K562 (cell line): ENCODE data around the gene PSMD11. TPM values are rescaled to one million over a fixed set of nuclear protein-coding genes. Genes with fewer than 3 reads are reported as not detected.

ENCODE experiments used
- BRCA1 ChIP-seq, 2 experiments: fragments of 450-650 bp in 1 of 2; sonication (generic) in 1 of 2; formaldehyde crosslinking in 1 of 2; IDR thresholded peaks; 2 replicates each; pipeline versions ENCODE4 v1.5.0 to v1.6.1; 2017 to 2020; ENCODE audit warnings: mild to moderate bottlenecking in 1 of 2, missing genetic modification reagents in 1 of 2
- C11orf30 ChIP-seq: fragments of 450-650 bp; IDR thresholded peaks from 2 replicates; pipeline ENCODE4 v1.6.1; 2016; ENCODE audit warnings: low read depth, mild to moderate bottlenecking
- CREB3 ChIP-seq: fragments of 450-650 bp; conservative IDR thresholded peaks from 2 replicates; pipeline ENCODE4 v1.6.1; 2016; ENCODE audit warnings: missing genetic modification characterization, low read depth, mild to moderate bottlenecking, missing compliant biosample characterization, moderate library complexity
- HDGF ChIP-seq: fragments of 450-650 bp; IDR thresholded peaks from 2 replicates; pipeline ENCODE4 v1.6.1; 2016
- KLF6 ChIP-seq: fragments of 250-450 bp; sonication (Bioruptor Pico); IDR thresholded peaks from 2 replicates; pipeline ENCODE4 v1.4.0; 2020; ENCODE audit warnings: mild to moderate bottlenecking, moderate library complexity, borderline replicate concordance
- NCOA4 ChIP-seq: fragments of 450-650 bp; IDR thresholded peaks from 2 replicates; pipeline ENCODE4 v1.6.1; 2018; ENCODE audit warnings: mild to moderate bottlenecking; ENCODE audit not compliant: partially characterized antibody
- NCOA6 ChIP-seq: fragments of 450-650 bp; IDR thresholded peaks from 2 replicates; pipeline ENCODE4 v1.6.1; 2017; ENCODE audit warnings: mild to moderate bottlenecking
- RBBP5 ChIP-seq: fragments of 200-600 bp; sonication (generic); IDR thresholded peaks from 2 replicates; pipeline ENCODE4 v1.6.1; 2012; ENCODE audit warnings: borderline replicate concordance, mild to moderate bottlenecking, low read length, control low read depth, inconsistent platforms; ENCODE audit not compliant: insufficient read depth, poor library complexity, severe bottlenecking
- STAT5B ChIP-seq: fragments of 250-450 bp; sonication (Bioruptor Pico); IDR thresholded peaks from 2 replicates; pipeline ENCODE4 v1.8.0; 2021; ENCODE audit warnings: mild to moderate bottlenecking, inconsistent platforms
- ZFPM2 ChIP-seq: fragments of 250-450 bp; sonication (Bioruptor Pico); IDR thresholded peaks from 2 replicates; pipeline ENCODE4 v1.5.1; 2022; ENCODE audit warnings: mild to moderate bottlenecking
- ZHX1 ChIP-seq: fragments of 150-350 bp; conservative IDR thresholded peaks from 2 replicates; pipeline ENCODE4 v1.6.1; 2014; ENCODE audit warnings: low read length
- ZNF134 ChIP-seq: fragments of 250-450 bp; sonication (Bioruptor Pico); conservative IDR thresholded peaks from 2 replicates; pipeline ENCODE4 v1.4.0; 2020
- ZNF644 ChIP-seq: fragments of 200-800 bp; sonication (Bioruptor generic); IDR thresholded peaks from 2 replicates; pipeline ENCODE4 v1.6.1; 2016; ENCODE audit warnings: low read depth, missing genetic modification characterization, missing compliant biosample characterization
- polyA plus RNA-seq, 8 experiments: library from polyadenylated mRNA; depleted of rRNA in 4 of 8; stranded (reverse) in 5 of 8; unstranded in 3 of 8; fragments of >200 nt; fragmentation: Nextera tagmentation in 2 of 8; fragmentation: Illumina TruSeq in 1 of 8; extraction: Ambion mirVana in 2 of 8; extraction: Trizol in 1 of 8; gene quantifications; 2 replicates each; pipeline versions ENCODE4 v1.2.1 to v1.2.3, GENCODE V29; 2011 to 2014; ENCODE audit warnings: inconsistent platforms in 1 of 8, missing spikeins in 1 of 8
- total RNA-seq, 7 experiments: library from RNA; depleted of rRNA in 6 of 7; stranded (reverse); fragments of >200 nt in 6 of 7; fragmentation: Illumina TruSeq in 2 of 7; extraction: Trizol in 2 of 7; gene quantifications; 2 replicates each; pipeline versions ENCODE4 v1.2.1 to v1.2.3, GENCODE V29; 2011 to 2021; ENCODE audit warnings: low replicate concordance in 1 of 7
- TF ChIP-seq, protein P1 (sequence below): fragments of 450-650 bp; IDR thresholded peaks from 2 replicates; pipeline ENCODE4 v1.6.1; 2016; ENCODE audit warnings: antibody characterized with exemption
- TF ChIP-seq, protein P2 (sequence below): fragments of 450-650 bp; IDR thresholded peaks from 2 replicates; pipeline ENCODE4 v1.7.0; 2016; ENCODE audit warnings: borderline replicate concordance
- TF ChIP-seq, protein P3 (sequence below): fragments of 250-450 bp; sonication (Bioruptor Pico); IDR thresholded peaks from 2 replicates; pipeline ENCODE4 v1.4.0; 2020; ENCODE audit warnings: mild to moderate bottlenecking, moderate library complexity

PSMD11 gene
- total and polyA plus RNA-seq, 9 of the 15 experiments (the other 6 are each of a cell fraction or from before 2014, with no cell fraction given): 104 to 378 (median 158) TPM

GRCh38 chr17:32445971-32446370 is 1.7 kb downstream of the PSMD11 start (continued):
- no peak for TF ChIP-seq BRCA1 (IDR thresholded peaks at IDR 0.05)
- no peak for TF ChIP-seq BRCA1 (CRISPR knock-in tag; IDR thresholded peaks at IDR 0.05)
- TF ChIP-seq NCOA4: no peak
- TF ChIP-seq, protein P1, sequence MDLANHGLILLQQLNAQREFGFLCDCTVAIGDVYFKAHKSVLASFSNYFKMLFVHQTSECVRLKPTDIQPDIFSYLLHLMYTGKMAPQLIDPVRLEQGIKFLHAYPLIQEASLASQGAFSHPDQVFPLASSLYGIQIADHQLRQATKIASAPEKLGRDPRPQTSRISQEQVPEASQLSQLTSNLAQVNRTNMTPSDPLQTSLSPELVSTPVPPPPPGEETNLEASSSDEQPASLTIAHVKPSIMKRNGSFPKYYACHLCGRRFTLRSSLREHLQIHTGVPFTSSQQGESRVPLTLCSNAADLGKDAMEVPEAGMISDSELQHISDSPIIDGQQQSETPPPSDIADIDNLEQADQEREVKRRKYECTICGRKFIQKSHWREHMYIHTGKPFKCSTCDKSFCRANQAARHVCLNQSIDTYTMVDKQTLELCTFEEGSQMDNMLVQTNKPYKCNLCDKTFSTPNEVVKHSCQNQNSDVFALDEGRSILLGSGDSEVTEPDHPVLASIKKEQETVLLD: no peak
- TF ChIP-seq, protein P2, sequence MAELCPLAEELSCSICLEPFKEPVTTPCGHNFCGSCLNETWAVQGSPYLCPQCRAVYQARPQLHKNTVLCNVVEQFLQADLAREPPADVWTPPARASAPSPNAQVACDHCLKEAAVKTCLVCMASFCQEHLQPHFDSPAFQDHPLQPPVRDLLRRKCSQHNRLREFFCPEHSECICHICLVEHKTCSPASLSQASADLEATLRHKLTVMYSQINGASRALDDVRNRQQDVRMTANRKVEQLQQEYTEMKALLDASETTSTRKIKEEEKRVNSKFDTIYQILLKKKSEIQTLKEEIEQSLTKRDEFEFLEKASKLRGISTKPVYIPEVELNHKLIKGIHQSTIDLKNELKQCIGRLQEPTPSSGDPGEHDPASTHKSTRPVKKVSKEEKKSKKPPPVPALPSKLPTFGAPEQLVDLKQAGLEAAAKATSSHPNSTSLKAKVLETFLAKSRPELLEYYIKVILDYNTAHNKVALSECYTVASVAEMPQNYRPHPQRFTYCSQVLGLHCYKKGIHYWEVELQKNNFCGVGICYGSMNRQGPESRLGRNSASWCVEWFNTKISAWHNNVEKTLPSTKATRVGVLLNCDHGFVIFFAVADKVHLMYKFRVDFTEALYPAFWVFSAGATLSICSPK: no peak
- no peak for TF ChIP-seq KLF6 (CRISPR knock-in tag)
- no peak for TF ChIP-seq STAT5B (CRISPR knock-in tag)
- peak; percentile 92 for TF ChIP-seq C11orf30
- no peak for TF ChIP-seq HDGF
- no peak for TF ChIP-seq ZHX1
- no peak for TF ChIP-seq NCOA6
- TF ChIP-seq, protein P3, sequence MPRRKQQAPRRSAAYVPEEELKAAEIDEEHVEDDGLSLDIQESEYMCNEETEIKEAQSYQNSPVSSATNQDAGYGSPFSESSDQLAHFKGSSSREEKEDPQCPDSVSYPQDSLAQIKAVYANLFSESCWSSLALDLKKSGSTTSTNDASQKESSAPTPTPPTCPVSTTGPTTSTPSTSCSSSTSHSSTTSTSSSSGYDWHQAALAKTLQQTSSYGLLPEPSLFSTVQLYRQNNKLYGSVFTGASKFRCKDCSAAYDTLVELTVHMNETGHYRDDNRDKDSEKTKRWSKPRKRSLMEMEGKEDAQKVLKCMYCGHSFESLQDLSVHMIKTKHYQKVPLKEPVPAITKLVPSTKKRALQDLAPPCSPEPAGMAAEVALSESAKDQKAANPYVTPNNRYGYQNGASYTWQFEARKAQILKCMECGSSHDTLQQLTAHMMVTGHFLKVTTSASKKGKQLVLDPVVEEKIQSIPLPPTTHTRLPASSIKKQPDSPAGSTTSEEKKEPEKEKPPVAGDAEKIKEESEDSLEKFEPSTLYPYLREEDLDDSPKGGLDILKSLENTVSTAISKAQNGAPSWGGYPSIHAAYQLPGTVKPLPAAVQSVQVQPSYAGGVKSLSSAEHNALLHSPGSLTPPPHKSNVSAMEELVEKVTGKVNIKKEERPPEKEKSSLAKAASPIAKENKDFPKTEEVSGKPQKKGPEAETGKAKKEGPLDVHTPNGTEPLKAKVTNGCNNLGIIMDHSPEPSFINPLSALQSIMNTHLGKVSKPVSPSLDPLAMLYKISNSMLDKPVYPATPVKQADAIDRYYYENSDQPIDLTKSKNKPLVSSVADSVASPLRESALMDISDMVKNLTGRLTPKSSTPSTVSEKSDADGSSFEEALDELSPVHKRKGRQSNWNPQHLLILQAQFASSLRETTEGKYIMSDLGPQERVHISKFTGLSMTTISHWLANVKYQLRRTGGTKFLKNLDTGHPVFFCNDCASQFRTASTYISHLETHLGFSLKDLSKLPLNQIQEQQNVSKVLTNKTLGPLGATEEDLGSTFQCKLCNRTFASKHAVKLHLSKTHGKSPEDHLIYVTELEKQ: no peak
- TF ChIP-seq RBBP5: no peak
- no peak for TF ChIP-seq ZNF134 (CRISPR knock-in tag)
- TF ChIP-seq CREB3 (tag): no peak
- TF ChIP-seq ZFPM2: no peak
- no peak for TF ChIP-seq ZNF644
